H54 (cell line): ENCODE data around the gene CRYBA2.
A peak's percentile ranks its signal among the peaks of the same experiment; 100 is the strongest.

Source experiments
- DNase-seq: peaks from one replicate; pipeline ENCODE4 v3.0.0; 2011; ENCODE audit warnings: low spot score, mixed read lengths; ENCODE audit not compliant: insufficient read length
- FAIRE-seq: peaks from 3 replicates; lab custom pipeline; 2011; peaks lifted over from hg19 to GRCh38; lab: Jason Lieb, UNC
- POLR2A ChIP-seq: IDR thresholded peaks from 2 replicates; pipeline ENCODE4 v1.6.1; 2011; ENCODE audit warnings: low read depth, mild to moderate bottlenecking, low read length

CRYBA2 gene

DNA sequence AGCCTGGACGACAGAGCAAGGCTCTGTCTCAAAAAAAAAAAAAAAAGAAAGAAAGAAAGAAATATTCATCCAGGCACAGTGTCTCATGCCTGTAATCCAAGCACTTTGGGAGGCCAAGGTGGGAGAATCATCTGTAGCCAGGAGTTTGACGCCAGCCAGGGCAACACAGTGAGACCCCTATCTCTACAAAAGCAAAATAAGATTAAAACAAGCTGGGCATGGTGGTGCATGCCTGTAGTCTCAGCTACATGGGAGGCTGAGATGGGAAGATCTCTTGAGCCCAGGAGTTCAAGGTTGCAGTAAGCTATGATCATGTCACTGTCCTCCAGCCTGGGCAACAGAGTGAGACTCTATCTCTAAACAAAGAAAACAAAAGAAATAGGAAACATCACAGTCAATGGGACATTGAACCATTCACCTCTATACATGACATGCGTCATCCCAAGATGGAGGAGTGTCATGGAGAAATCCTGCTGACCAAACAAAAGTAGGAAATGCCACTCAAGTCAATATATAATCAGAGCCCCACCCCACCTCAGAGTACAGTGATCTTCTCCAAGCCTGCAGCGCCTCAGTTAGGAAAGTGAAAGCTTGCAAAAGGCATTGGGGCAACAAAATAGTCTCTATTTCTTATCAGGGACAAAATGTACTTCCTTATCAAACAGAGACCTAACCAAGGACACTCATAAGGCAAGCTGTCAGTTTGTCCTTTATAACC lies 18.0 kb downstream of the CRYBA2 start:
- no peak for FAIRE-seq
- no peak for TF ChIP-seq POLR2A

DNA sequence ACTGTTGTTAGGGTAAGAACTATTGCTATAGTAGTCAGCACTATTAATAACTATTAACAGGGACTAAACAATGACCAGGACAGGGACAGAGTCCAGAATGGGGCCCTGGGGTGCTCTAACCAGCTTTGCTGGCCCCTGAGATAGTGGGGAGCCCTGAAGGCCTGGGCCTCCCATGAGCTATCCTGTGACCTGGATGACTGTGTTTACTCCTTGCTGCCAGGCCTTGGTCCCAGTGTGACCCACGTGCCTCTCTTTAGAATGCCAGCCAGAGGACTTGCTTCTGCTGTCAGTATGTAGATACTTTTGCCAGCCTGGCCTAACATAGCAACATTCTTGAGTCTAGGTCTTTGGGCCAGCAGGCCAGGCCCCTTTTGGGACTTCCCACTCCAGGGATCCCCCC lies 22.3 kb downstream of the CRYBA2 start:
- no peak for FAIRE-seq
- no peak for DNase-seq
- no peak for TF ChIP-seq POLR2A

More for the DNA sequence above, 18.0 kb downstream of the CRYBA2 start:
- no peak for DNase-seq

DNA sequence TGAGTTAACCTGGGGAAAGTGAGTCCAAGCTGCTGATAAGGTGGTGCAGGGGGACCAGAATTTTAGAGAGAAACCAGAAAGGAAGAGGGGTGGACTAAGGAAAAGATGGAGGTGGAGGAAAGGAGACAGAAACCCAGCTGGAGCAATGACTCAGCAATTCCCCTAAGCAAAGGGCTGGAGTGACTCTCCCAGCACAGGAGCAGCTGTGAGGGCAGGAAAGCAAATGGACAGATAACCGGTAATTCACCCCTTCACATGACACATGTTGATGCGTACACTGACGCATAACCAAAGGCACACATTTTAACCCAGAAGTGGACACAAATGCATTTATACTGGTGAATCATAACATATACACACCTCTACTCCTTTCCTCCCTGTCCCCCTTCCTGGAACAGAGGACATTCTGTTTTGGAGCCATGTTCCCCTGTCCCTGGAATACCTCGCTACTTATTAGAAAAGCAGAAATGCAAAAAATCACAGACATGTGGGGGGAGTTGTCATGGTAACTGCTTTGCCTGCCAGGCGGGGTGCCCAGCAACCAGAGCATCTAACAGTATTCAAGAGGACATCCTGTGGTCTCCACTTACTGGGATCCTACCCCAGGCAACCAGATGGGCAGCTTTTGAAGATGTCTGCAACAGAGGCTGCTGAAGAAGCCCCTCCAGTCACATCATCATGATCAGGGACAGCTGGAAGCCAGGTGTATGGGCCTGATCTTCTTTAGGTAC lies 29.0 kb downstream of the CRYBA2 start:
- FAIRE-seq (peak; percentile 98), DNase-seq (peak; percentile 93)
- TF ChIP-seq POLR2A: no peak

DNA sequence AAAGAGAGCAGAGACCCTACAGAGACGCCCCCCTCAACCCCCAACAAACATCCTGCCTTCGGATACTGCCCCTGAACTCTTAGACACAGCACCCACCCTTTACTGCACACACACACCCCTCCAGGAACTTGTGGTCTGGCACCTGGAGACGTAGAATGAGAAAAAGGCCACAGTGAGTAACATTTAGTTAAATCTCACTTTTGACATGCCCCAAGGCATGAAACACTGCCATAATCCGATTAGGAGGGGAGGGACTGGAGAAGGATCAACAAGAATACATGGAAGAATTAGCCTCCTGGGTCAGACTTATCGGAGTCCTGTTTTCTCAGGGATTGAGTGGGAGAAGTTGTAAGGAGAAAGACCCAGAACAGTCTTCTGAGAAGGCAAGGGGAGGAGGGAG lies 29.6 kb downstream of the CRYBA2 start:
- no peak for TF ChIP-seq POLR2A
- DNase-seq (no peak), FAIRE-seq (no peak)

DNA sequence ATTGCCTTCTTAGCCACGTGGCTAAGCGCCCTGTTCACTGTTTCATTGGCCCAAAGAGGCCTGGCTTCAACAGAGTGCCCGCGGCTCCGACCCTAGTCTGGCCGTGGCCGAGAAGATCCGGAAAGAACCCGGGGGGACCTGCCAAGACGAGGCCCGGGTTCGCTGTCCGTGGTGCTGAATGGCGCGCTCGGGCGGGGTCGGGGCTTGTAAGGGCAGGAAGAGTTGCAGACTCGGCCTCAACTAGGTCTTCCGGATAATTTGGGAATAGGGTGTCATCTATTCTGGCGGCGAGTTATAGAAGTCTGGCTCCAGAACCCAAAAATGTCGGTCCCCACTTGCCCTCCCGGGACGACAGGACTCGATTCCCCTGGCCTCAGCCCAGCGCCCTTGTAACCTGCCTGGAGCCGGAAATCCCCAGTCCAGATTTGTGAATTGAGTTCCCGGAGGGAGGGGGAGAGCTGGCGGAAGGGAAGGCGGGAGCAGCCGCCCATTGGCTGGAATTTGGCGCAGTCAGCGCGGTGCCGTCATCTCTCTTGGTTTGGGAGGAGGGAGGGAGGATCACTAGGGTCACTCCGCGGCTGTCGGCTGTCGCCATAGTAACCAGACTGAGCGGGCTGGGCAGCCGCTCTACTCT lies 30.2 kb downstream of the CRYBA2 start:
- DNase-seq (peak; percentile 69), FAIRE-seq (no peak)
- no peak for TF ChIP-seq POLR2A

DNA sequence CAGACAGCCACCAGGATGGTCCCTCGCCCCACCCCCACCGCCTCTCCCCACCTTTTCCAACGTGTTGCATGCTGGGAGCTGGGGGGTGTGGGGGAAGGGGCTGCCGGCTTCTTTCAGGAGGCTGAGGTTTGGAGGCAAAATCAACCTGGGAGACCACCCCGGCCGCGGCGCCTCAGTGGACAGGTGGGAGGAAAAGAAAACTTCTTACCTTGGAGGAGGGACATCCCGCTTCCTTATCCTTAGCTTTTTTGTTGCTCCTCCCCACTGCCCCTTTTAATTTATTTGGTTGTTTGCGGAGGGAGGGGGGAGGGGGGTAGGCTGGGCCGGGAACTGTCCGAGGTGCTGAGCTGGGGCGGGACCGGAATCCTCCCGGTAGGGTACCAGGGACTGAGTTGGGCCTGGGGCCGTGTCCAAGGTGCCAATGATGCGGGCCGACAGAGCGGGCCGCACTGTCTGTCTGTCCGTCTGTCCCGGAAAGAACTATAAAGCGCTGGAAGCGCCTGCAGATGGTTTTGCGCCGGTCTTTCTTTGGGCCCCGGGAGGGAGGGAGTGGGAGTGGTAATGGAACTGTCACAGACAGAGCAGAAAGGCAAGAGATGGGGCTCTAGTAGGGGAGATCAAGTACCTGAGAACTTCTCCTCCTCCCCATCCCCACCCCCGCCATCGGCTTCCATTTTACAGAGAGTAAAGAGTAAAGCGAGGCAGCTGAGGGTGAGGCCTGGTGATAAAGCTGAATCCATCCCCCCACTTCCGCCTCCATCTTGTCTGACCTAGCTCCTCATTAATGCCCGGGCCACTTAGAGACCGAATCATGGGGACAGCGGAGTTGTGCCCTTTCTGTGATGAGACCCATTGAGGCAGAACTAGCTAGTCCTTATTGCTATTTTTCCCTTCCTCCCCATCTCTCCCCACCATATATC lies 31.3 kb downstream of the CRYBA2 start:
- no peak for DNase-seq
- TF ChIP-seq POLR2A: no peak
- FAIRE-seq: no peak

DNA sequence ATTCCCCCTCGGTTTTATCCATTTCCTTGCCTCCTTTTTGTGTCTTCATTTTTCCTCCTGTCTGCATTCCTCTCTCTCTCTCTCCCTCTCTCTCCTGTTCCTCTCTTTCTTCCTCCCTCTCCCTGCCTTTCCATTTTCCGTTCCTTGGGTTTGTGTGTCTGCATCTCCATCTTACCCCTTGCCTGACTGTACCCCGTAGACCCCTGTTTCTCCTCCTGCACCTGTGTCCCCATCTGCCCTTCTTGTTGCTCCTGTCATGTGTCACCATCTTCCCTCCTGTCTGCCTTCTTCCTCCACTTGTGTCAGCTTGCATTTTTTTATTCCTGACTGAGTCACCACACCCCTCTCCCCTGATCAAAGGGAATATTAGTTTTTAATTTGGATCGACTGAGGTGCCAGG lies 32.0 kb downstream of the CRYBA2 start:
- FAIRE-seq: no peak
- DNase-seq: no peak
- TF ChIP-seq POLR2A: no peak

DNA sequence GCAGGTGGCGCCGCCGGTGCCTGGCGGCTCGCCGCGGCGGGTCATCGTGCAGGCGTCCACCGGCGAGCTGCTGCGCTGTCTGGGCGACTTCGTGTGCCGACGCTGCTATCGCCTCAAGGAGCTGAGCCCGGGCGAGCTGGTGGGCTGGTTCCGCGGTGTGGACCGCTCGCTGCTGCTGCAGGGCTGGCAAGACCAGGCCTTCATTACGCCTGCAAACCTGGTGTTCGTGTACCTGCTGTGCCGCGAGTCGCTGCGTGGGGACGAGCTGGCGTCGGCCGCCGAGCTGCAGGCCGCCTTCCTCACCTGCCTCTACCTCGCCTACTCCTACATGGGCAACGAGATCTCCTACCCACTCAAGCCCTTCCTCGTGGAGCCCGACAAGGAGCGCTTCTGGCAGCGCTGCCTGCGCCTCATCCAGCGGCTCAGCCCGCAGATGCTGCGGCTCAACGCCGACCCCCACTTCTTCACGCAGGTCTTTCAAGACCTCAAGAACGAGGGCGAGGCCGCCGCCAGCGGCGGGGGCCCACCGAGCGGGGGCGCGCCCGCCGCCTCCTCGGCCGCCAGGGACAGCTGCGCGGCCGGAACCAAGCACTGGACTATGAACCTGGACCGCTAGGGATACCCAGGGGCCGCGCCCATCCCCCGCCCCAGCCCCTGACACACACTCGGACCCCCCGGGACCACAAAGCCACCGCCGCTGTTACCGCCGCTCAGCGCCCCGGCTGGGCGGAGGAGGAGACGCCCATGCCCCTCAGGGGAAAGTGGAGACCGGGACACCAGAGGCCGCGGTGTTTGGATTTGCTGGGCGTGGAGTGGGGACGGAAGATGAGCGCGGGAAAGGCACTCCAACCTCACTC lies 32.7 kb downstream of the CRYBA2 start:
- DNase-seq: no peak
- no peak for TF ChIP-seq POLR2A
- FAIRE-seq: no peak

DNA sequence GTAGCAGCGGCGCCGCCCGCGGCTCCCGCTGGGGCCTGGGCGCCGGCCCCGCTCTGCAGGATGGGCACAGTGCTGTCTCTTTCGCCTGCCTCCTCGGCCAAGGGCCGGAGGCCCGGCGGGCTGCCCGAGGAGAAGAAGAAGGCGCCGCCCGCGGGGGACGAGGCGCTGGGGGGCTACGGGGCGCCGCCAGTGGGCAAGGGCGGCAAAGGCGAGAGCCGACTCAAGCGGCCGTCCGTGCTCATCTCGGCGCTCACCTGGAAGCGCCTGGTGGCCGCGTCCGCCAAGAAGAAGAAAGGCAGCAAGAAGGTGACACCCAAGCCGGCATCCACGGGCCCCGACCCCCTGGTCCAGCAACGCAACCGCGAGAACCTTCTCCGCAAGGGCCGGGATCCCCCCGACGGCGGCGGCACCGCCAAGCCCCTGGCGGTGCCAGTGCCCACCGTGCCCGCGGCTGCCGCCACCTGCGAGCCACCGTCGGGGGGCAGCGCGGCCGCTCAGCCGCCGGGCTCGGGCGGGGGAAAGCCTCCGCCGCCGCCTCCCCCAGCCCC lies 33.4 kb downstream of the CRYBA2 start:
- FAIRE-seq: no peak
- TF ChIP-seq POLR2A: no peak
- DNase-seq: no peak

DNA sequence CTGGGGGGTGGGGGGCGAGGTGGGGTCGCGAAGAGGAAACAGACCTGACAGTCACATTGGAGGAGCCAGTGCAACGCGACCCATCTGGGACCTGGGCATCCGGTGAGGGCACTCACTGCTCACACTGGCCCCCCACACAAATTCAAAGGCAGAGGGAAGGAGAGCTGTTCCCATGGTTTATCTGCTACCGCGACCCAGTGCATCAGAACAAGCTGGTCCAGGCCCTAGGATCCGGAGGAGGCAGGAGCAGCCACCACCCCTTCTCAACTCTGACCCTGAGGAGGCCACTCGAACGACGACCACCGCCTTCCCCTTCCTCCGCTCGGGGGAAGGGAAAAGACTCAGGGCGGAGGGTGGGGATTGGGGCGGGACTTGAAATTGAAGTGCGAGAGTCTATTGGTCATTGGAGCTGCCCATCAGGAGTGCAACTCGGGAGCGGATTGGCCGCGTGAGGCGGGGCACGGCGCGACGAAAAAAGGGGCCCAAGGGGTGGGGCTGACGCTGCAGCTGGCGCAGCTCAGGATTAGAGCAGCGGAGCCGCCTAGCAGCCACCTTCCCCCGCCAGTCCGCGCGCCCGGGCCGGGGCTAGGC lies 34.0 kb downstream of the CRYBA2 start, which contains the start of gene CDK5R2:
Gene CDK5R2, plus strand, starts transcription at position 526 of the 591 bp plus-strand sequence. CDS start 155 bp downstream, outside the sequence.
- FAIRE-seq: no peak
- no peak for TF ChIP-seq POLR2A
- DNase-seq: peak; percentile 100

DNA sequence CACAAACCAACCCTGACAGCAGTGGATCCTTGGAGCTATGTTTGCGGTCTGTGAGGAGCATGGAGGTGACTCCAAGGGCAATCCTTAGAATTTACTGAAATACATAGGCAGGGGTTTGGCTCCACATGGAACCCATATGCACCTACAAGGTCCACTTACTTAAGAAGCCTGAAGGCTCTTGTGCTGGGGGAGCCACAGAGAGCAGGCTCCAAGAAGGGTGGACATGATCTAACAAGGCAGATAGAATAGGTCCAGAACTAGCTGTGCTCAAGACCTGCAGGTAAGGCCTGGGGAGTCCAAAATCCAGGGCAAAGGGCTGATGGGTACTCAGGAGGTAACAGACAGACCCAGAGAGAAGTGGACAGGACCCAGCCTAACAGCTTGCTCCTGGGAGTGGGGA lies 34.9 kb downstream of the CRYBA2 start:
- DNase-seq: no peak
- TF ChIP-seq POLR2A: no peak
- FAIRE-seq: no peak

DNA sequence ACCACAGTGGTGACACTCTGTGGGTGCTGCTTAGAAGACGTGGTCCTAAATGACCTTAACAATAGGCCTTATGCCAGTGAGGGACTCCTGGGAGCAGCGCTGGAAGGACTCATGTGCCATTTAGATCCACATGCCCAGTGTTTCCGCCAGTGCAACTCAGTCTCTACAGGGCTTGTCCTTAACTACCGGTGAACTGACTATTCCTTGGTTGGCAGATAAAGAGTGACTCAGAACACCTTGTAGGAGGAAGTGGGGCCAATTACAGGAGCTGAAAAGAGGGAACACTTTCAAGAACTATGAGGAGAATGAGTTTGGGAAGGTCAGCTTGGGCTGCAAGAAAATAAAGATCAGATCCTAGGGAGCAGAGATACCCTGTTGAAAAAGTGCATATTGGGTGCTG lies 35.6 kb downstream of the CRYBA2 start:
- DNase-seq (no peak), FAIRE-seq (no peak)
- no peak for TF ChIP-seq POLR2A
